Right renal cortex interstitium (tissue), 3 donors: ENCODE results near the gene ZC3H12A. TPM values are rescaled to one million over a fixed set of nuclear protein-coding genes. Genes with fewer than 3 reads are reported as not detected.

Experiments used
- DNase-seq, 3 donors: peaks; one replicate each; pipeline ENCODE4 v3.0.0-alpha.2; 2013; ENCODE audit warnings: low read depth in 3 of 3, low spot score in 2 of 3
- polyA plus RNA-seq, 3 donors: library from polyadenylated mRNA; unstranded; fragments of 120-200 nt; gene quantifications; one replicate each; pipeline ENCODE4 v1.2.1, GENCODE V29; 2013; ENCODE audit not compliant: insufficient read length in 3 of 3

The ZC3H12A gene
- 1 to 10 TPM; 1.1 to 2.1 (median 1.7) TPM for polyA plus RNA-seq

DNA sequence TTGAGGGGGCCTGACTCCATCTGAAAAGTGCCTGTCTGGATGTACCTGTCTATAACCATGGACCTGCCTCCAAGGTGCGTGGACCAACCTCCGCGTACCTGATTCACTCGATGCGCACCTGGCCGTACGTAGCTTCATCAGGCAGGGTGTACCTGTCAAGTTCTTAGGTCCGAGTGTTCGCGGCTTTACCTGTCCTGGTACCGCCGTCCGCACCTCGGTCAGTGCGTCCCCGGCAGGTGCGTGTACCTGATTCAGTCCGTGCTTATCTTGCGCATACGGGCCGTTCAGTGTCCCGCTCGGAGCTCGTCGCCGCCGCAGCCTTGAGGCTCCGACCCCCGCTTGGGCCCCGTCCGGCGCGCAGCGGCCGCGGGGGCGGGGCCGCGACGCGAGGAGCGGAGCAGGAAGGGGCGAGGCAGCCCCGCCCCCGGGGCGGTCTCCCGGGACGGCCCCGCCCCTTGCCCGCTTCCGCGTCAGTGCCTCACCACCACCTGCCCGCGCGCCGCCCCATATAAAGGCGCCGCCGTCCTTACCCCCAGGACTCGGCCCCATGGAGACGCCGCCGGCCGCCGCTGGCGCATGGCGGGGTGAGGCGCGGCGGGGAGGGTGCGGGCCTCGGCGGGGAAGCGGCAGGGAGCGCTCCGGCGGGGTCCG, at the start of gene ZC3H12A:
Gene ZC3H12A (plus strand): TSS at position 535 of the 651 bp plus-strand sequence. CDS start 917 bp downstream, outside the sequence.
- peak in 2 of 3 donors; percentile 78 for DNase-seq

DNA sequence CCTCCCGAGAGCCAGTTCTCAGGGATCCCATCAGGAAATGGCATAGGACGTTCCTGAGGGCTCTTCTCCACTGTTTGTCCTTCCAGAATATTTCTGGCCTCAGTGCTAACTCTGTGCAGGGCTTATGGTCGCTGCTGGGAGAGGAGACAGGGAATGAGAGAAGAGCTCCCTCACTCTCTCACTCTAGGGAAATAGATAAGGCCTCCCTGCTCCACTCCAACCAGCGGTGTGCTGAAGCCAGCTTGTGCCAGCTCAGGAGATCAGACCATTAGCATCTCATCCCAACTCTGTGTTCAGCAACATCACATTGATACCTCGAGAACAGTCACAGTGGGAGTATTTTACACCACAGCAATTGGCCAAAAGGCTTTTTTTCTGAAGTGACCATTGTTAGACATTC, 49.2 kb upstream of the ZC3H12A start:
- DNase-seq: no peak

DNA sequence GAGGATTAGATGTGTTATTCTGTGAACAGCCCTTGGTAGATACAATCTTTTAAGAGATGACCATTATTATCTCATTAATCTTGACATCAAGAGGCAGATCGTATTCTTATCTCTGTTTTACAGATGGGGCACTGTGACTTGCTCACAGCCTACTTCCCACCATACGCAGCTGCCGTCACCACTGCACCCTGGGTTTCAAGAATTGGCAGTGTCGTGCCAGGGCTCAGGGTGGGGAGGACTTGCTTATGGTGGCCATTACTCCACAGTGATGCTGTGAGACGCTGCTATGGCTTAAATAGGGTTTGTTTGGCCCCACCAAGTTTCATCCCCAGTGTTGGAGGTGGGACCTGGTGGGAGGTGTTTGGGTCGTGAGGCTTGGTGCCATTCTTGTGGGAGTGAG, 45.4 kb upstream of the ZC3H12A start:
- no peak for DNase-seq

DNA sequence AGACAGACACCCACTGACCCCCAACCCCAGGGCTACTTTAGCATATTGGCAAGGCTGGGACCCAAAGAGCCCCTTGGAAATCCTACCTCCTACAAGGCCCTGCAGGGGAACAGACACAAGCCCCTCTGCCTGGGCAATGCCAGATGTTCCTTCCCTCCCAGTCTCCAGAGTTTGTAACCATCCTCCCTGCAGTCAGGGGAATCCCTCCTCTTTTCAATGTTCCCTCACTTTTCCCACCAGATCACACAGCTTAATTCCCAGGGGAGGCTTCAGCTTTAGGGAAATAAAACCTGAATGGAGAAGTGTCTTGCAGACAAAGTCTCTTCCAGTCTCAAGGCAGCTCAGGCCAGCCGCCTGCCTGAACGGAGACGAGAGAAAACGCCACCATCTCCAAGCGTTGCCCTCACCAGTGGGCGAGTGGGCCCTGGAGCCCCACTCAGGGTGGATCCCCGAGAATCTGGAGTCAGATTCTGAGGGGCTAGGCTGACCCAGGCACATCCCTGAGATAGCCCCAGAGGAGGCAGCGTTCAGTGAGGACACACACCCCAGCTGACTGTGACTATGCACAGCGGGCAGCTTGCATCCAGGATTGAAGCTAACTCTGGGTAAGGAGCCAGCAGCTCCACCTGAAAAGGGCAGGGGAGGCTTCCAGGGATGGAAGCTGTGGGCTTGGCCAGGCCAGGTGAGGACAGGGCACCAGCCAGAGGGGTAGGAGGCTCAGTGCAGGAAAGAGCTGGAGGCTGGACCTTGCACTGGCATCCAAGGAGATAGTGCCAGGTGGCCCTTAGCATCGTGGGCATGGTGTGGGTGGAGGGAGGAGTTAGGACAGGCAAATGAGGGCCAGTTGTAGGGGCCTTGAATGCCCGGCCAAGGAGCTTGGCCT, 44.0 kb upstream of the ZC3H12A start:
- DNase-seq: no peak

DNA sequence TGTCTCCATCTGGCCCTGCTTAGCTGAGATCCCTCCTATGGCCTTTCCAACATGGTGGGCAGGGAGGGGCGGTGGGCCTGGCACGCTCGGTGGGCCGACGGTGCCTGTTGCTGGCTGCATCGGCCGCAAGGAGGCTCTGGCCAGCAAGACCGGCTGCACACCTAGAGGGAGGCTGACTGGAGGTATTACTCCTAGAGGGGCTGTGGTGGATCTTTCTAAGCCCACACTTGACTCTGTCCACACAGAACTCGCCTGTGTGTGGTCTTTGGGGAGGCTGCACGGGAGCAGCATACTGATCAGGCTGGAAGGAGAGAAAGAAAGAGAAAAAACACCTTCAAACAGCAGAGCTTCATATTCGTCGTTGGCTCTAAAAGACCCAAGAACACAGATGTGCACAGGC, 41.7 kb upstream of the ZC3H12A start:
- no peak for DNase-seq

DNA sequence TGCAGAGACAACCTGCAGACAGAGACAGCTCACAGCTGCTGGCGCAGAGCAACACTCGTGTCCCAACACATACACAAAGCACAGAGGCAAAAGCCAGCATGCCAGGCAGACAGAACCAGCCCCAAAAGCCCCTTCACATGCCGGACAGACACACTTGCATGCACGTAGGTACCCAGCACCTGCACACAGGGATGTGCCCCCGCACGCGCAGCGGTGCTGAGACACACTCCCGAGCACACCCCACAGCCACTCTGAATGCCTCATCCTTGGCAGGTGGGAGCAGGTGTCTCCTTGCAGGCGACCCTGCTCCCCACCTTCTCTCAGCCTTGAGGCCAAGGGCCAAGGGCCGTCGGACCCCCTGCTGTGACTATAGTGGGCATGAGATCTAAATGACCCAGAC, 41.2 kb upstream of the ZC3H12A start:
- no peak for DNase-seq

DNA sequence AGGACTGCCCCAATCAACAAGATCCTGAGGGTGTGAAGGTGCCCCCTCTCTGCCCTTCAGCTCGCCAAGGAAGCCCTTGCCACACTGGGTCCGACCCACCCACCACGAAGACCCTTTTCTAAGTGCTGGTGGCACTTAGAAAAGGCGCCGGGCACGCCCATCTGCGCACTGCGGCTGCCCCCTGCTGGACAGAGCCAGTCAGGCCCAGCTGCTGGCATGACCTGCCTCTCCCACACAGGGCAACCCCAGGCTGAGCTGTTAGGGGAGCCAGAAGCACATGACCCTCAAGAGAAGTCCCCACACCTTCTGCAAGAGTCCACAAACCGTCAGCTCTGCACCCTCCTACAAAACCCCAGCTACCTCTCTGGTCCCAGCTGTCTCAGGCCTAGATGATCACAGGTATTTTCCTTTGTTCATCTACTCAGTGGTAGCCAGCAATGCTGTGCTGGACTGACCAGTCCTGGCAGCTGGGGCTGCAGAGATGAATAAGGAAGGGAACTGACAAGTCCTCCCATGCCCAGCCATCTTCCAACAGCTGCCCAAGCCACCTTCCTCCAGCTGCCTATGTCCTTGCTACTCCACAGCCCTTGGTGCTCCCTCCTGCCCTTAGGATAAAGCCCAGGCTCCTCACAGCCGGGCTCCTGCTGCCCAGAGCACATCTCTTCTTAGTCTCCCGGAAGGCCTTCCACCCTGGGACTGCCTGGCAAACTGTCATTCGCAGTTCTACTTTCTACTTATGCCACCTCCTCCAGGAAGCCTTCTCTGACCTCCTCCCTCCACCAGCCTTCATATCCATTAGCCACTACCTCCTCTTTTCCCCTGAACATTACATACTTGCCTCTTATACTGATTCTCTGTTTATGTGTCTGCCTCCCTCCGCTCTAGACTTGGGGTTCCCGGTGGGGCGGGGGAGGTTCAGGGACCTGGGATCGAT, 39.8 kb upstream of the ZC3H12A start:
- DNase-seq: peak in 2 of 3 donors; percentile 5 to 16

DNA sequence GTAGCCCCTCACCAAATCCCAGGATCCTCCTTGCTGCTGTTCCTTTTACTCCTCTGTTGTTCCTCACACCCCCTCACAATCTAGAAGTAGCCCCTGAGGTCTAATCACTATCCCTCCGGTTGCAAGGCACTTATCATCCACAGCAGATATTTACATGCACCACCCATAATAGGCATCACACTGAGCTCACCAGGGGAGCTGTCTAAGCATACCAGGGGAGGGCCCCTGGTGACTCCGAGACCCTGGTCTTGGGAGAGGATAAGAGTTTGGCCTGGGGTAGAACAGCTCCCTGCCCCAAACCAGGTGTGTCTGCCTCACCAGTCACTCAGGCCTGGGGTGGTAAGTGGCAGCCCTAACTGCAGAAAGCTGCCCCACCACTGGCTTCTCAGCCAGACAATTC, 37.3 kb upstream of the ZC3H12A start:
- DNase-seq: no peak

DNA sequence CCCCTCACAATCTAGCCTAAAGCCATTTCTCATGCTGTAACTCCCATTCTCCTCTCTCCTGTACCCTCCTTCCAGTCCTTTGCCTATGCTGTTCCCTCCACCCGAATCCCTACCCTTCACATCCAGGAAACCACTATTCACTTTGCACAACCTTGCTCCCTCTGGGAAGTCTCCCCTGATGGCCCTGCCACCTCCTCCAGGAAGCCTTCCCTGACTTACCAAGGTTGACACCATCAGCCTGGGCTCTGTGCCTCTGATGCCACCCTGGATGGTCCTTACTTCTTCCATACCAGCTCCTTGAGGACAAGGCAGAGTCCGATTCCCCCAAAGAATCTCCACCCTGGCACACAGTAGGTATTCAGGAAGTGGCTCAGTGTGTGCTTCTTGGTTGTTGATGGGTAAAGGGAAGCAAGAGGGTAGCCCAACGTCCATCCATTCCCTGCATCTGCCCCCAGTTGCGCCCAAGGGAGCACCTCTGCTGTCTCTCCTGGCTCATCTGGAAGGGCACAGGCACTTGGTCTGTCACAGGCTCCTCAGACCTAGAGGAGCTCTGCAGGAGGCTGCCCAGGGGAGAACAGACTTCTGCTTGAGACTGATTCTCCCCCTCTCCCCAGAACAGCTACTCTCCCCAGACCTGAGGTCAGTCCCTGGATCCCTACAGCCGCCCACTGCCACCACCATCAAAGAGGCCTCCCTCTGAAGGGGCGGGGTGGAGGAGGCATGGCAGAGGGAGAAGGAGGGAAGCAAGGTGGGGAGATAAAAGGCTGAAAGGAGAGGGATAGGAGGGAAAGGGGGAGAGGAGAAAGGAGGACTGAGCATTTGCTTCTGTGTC, 36.1 kb upstream of the ZC3H12A start:
- no peak for DNase-seq

DNA sequence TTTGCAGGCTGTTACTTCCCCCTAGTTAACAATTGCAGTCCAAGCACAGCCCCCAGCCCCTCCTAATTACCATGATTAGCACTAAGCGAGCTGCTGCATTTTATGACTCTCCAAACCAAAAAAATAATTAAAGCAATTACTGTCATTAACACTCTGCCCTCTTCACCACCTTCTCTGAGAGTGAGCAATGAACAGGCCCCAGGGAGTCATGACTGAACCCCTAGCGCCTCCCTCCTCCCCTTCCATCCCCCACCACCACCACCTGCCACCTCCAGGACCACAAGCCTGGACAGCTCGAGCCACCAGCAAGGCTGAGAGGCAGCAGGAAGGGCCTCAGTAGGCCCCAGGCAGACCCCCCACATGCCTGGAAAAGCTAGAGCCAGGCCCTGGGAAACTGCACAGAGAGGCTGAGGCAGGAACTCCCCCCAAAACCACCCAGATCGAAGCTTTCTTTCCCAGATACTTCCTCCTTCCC, 35.5 kb upstream of the ZC3H12A start:
- no peak for DNase-seq

DNA sequence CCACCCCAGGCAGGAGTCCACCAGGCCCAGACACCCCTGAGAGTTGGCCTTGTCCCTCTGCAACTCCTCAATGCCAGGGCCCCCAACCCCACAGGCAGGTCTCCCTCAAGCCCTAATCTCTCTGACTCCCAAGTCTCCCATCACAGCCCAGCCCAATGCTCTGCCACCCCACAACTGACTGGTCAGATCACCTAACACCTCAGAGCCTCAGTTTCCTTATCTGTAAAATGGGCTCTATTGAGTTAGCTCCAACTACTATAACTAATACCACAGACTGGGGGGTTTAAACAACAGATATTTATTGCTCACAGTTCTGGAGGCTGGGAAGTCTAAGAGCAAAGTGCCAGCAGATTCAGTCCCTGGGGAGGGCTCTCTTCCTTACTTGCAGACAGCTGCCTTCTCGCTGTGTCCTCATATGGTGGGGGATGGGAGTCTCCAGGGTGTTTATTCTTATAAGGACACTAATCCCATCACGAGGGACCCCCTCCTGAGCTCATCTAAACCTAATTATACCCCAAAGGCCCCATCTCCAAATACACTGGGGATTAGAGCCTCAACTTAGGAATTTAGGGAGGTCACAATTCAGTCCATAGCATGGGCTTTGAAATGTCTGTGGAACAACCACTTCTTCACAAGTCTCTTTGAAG, 34.9 kb upstream of the ZC3H12A start:
- DNase-seq: no peak

DNA sequence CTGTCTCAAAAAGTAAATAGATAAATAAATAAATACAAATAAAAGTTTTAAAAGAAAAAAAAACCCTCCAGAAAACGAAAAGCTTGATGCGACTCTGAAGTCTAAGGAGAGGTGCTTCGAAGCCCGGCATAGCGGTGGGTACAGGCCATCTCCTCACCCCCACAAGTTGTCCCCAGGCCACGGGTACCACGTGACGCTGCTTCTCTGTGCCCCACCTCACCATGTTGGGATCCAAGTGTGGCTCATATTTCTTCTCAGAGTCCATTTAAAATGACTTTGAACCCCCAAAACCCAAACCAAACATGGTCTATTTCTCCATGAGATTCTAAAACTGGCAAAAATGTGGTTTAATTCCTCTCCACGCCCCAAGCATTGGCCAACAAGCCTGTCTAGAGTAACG, 32.9 kb upstream of the ZC3H12A start:
- DNase-seq: no peak

DNA sequence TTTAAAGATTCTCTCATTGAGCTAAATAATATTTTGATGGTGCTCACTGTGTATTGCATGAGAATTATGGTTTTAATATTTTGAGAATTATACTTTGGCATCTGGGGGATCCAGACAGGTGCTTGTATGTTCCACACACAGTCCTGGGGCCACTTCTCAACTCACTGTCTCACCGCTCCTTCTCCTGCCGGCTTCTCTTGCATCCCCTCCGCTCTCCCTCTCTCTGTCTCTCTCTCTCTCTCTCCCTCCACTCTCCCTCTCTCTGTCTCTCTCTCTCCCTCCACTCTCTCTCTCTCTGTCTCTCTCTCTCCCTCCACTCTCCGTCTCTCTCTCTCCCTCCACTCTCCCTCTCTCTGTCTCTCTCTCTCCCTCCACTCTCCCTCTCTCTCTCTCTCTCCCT, 32.2 kb upstream of the ZC3H12A start:
- no peak for DNase-seq

DNA sequence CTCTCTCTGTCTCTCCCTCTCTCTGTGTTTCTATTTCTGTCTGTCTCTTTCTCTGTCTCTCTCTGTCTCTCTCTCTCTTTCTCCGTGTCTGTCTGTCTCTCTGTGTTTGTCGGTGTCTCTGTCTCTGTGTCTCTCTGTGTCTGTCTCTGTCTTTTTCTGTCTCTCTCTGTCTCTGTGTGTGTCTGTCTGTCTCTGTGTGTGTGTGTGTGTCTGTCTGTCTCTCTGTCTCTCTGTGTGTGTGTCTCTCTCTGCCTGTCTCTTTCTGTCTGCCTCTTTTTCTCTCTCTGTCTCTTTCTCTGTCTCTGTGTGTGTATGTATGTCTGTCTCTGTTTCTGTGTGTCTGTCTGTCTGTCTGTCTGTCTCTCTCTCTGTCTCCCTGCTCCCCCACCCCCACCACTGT, 31.7 kb upstream of the ZC3H12A start:
- DNase-seq: no peak

DNA sequence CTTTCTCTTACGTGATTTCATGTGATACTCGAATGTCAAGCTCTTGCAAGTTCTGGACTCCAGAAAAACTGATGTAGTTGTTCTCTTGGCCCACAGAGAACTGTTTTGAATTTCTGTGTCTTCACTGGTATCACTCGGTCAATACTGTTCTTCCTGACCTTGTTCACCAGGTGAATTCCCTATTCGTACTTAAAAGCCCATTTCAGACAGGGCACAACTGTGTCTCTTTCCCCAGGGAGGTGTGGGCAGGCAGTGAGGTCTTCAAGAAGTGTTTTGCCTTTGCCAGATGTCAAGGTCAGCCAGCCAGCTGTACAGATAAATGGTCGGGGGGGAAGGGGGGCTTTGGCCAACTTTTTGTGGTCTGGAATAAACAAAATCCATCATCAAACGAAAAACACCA, 27.5 kb upstream of the ZC3H12A start:
- DNase-seq: no peak

DNA sequence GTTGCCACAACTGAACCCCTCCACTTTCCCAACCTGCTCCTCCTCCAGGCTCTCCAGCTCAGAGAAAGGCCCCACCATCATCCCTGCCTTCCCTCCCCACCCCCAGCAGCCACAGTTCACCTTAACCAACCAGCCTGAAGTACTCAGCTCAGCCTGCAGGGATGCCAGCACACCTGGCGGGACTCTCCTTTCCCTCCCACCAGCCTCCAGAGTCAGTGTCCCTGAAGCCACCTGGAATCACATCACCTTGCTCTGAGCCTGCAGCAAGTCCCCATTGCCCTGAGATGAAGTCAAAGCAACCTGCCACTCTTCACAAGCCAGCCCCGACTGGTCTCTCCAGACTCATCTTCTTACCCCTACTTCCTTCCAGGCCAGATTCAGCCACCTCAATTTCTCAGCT, 26.2 kb upstream of the ZC3H12A start:
- DNase-seq: no peak

DNA sequence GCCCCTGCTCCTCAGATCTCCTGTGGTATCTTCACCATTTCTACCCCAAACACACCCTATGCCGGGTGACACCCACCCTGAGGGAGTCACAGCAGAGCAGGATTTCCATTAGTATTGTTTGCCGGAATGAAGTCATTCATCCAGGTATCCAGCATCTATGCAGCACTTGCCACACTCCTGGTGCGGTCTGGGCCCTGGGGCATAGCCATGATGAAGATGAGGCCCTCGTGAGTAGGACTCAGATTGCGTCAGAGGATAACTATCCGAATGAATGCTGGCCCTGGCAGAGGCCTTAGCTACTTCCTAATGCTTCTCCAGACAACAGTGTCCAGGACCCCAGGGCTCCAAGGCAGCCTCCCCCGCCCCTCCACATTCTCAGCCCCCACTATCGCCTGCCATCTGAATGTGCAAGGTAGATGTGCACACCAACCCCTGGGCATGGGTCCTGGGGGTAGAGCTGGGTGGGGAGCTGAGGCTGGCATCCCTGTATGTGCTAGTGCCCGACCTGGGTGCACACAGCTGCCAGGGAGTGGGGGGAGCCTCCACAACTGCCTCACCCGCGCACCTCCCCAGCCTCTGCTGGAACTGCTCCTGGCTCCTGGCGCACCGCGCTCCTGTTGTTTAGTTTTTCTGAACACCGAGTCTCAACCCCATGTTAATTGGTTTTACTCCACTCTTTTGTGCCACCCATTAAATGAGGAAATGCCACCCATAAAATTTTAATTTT, 25.5 kb upstream of the ZC3H12A start:
- DNase-seq: no peak

DNA sequence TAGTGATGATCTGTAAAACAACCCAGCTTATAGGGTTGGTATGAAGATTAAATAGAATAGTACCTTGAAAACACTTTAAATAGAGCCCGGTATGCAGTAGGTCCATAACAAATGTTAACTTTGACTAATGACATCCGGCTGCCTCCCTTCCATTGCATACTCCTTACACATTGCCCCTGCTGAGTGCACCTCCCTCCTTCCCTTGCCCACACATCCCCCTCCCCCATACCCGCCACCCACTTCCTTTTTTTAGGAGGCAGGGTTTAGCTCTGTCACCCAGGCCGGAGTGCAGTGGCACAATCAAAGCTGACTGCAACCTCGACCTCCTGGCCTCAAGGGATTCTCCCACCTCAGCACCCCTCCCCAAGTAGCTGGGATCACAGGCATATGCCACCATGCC, 24.4 kb upstream of the ZC3H12A start:
- no peak for DNase-seq

DNA sequence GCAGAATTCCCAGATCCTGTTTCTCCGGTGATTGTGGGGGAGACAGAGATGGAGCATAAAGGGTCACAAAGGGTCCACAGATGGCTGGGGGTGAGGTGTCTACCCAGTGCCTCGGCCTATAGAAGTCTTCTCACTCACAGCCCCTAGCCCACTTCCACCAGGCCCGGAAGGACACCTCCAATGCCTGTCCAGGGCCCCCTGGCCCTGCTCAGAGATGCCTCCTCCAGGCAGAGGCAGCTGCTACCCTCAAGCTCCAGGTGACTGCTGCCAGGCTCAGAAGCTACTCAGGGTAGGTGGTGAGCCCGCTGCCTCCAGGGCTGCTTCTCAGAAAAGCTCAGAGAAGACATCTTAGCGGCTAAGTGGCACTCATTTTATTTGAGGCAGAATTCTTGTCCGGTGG, 22.0 kb upstream of the ZC3H12A start:
- no peak for DNase-seq
